Activated B cell treated with CpG ODN at 0.5 μM for 24 hours (primary cell): ENCODE data around the gene VPS13C. TPM values are rescaled to one million over a fixed set of nuclear protein-coding genes. Genes with fewer than 3 reads are reported as not detected.

Experiments
- ATAC-seq: fragments of 200-7000 bp; cut with Tn5 transposase; one replicate; pipeline ENCODE4 v1.10.0; 2021; ENCODE audit warnings: low read depth, mild to moderate bottlenecking, moderate library complexity
- CTCF ChIA-PET: fragments of 350-600 bp; sonication (Branson Sonifier 250); formaldehyde crosslinking; loops from one replicate; lab custom pipeline; 2021; ENCODE audit warnings: antibody characterized with exemption; lab: Charles Lee
- POLR2A ChIA-PET: fragments of 350-600 bp; sonication (Branson Sonifier 250); formaldehyde crosslinking; loops from one replicate; lab custom pipeline; 2021; ENCODE audit warnings: antibody characterized with exemption; lab: Charles Lee
- DNase-seq: peaks from one replicate; pipeline ENCODE4 v3.0.0; 2022
- H3K27ac Mint-ChIP-seq: one replicate; pipeline ENCODE4 v1.8.0; 2020; ENCODE audit warnings: mixed read lengths
- H3K27me3 Mint-ChIP-seq: one replicate; pipeline ENCODE4 v1.8.0; 2021; ENCODE audit warnings: mixed read lengths
- H3K36me3 Mint-ChIP-seq: one replicate; pipeline ENCODE4 v1.8.0; 2021; ENCODE audit warnings: low read depth, mixed read lengths
- H3K4me1 Mint-ChIP-seq: one replicate; pipeline ENCODE4 v1.8.0; 2021; ENCODE audit warnings: mixed read lengths
- H3K4me3 Mint-ChIP-seq: one replicate; pipeline ENCODE4 v1.8.0; 2020; ENCODE audit warnings: mild to moderate bottlenecking, mixed read lengths
- H3K9me3 Mint-ChIP-seq: one replicate; pipeline ENCODE4 v1.8.0; 2020; ENCODE audit warnings: mixed read lengths
- intact Hi-C: fragments of 100-400 bp; cut with micrococcal nuclease; formaldehyde crosslinking; loops from one replicate; pipeline ENCODE4 v1.15.1; 2024
- total RNA-seq: library from RNA; stranded (reverse); gene quantifications from 2 replicates; pipeline ENCODE4 v1.2.3, GENCODE V29; 2022
- TF ChIP-seq, protein P1 (sequence below): fragments of 200-600 bp; IDR thresholded peaks from one replicate; pipeline ENCODE4 v1.8.0; 2022; ENCODE audit warnings: antibody characterized with exemption, mild to moderate bottlenecking

Gene VPS13C, protein sequence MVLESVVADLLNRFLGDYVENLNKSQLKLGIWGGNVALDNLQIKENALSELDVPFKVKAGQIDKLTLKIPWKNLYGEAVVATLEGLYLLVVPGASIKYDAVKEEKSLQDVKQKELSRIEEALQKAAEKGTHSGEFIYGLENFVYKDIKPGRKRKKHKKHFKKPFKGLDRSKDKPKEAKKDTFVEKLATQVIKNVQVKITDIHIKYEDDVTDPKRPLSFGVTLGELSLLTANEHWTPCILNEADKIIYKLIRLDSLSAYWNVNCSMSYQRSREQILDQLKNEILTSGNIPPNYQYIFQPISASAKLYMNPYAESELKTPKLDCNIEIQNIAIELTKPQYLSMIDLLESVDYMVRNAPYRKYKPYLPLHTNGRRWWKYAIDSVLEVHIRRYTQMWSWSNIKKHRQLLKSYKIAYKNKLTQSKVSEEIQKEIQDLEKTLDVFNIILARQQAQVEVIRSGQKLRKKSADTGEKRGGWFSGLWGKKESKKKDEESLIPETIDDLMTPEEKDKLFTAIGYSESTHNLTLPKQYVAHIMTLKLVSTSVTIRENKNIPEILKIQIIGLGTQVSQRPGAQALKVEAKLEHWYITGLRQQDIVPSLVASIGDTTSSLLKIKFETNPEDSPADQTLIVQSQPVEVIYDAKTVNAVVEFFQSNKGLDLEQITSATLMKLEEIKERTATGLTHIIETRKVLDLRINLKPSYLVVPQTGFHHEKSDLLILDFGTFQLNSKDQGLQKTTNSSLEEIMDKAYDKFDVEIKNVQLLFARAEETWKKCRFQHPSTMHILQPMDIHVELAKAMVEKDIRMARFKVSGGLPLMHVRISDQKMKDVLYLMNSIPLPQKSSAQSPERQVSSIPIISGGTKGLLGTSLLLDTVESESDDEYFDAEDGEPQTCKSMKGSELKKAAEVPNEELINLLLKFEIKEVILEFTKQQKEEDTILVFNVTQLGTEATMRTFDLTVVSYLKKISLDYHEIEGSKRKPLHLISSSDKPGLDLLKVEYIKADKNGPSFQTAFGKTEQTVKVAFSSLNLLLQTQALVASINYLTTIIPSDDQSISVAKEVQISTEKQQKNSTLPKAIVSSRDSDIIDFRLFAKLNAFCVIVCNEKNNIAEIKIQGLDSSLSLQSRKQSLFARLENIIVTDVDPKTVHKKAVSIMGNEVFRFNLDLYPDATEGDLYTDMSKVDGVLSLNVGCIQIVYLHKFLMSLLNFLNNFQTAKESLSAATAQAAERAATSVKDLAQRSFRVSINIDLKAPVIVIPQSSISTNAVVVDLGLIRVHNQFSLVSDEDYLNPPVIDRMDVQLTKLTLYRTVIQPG (N-terminal part only)
- total RNA-seq, result 140 and 172 TPM in 2 replicates

- intact Hi-C loops, result loop anchor here (1.0 to 10.0 kb wide), 3 partner anchors 8 to 1666 kb away; partner anchors contain the start of gene ANXA2
- TF ChIP-seq, protein P1, sequence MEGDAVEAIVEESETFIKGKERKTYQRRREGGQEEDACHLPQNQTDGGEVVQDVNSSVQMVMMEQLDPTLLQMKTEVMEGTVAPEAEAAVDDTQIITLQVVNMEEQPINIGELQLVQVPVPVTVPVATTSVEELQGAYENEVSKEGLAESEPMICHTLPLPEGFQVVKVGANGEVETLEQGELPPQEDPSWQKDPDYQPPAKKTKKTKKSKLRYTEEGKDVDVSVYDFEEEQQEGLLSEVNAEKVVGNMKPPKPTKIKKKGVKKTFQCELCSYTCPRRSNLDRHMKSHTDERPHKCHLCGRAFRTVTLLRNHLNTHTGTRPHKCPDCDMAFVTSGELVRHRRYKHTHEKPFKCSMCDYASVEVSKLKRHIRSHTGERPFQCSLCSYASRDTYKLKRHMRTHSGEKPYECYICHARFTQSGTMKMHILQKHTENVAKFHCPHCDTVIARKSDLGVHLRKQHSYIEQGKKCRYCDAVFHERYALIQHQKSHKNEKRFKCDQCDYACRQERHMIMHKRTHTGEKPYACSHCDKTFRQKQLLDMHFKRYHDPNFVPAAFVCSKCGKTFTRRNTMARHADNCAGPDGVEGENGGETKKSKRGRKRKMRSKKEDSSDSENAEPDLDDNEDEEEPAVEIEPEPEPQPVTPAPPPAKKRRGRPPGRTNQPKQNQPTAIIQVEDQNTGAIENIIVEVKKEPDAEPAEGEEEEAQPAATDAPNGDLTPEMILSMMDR, result peak; percentile 42
- Mint-ChIP-seq H3K9me3 (no peaks in the 10 kb centered on the region), H3K4me3 (peak within 1 kb of the TSS; percentile 94), H3K4me1 (peaks cover 40% of the 10 kb centered on the region), H3K27ac (peak within 1 kb of the TSS; percentile 94), H3K36me3 (peaks cover 28% of the 10 kb centered on the region), H3K27me3 (no peaks in the 10 kb centered on the region)
- DNase-seq (peak; percentile 93), ATAC-seq (peak; percentile 84)
- CTCF ChIA-PET, result interaction anchor here (1.0 to 1.9 kb wide), 11 partner anchors 12 to 82 kb away, joined by 3 to 10 read pairs (median 4); no protein-coding TSS in a partner anchor
- POLR2A ChIA-PET, result interaction anchor here (0.8 to 2.0 kb wide), 7 partner anchors 11 to 78 kb away, joined by 3 to 36 read pairs (median 4); no protein-coding TSS in a partner anchor
These were observed at the start of gene VPS13C for GRCh38 chr15:62060113-62060895. Gene VPS13C (minus strand): TSS chr15:62060447. CDS start chr15:62060374, 73 bp downstream.

- ATAC-seq, result no peak
- no peaks in the 10 kb centered on the region for H3K9me3 Mint-ChIP-seq
These were observed 49.2 kb upstream of the VPS13C start for GRCh38 chr15:62109437-62109836.

GRCh38 chr15:62108411-62108810 is 48.2 kb upstream of the VPS13C start:
- POLR2A ChIA-PET, result no interaction called here
- no peak for DNase-seq
- Mint-ChIP-seq H3K4me3 (no peak overlapping the region), H3K4me1 (no peaks in the 10 kb centered on the region), H3K27ac (no peak overlapping the region), H3K27me3 (peaks cover 11% of the 10 kb centered on the region), H3K36me3 (no peaks in the 10 kb centered on the region), H3K9me3 (no peaks in the 10 kb centered on the region)
- ATAC-seq, result no peak
- CTCF ChIA-PET, result interaction anchor here (1.3 kb wide), 1 partner anchor 20 kb away, joined by 4 read pairs; no protein-coding TSS in a partner anchor
- TF ChIP-seq, protein P1, result no peak
- intact Hi-C loops, result no loop called here

More at GRCh38 chr15:62109437-62109836, 49.2 kb upstream of the VPS13C start:
- H3K4me1 Mint-ChIP-seq, result no peaks in the 10 kb centered on the region
- TF ChIP-seq, protein P1, result no peak
- H3K4me3 Mint-ChIP-seq, result no peak overlapping the region
- intact Hi-C loops, result no loop called here
- POLR2A ChIA-PET, result no interaction called here
- DNase-seq, result no peak
- H3K27me3 Mint-ChIP-seq, result peaks cover 14% of the 10 kb centered on the region
- H3K36me3 Mint-ChIP-seq, result no peaks in the 10 kb centered on the region
- CTCF ChIA-PET, result no interaction called here
- no peak overlapping the region for H3K27ac Mint-ChIP-seq

DNA sequence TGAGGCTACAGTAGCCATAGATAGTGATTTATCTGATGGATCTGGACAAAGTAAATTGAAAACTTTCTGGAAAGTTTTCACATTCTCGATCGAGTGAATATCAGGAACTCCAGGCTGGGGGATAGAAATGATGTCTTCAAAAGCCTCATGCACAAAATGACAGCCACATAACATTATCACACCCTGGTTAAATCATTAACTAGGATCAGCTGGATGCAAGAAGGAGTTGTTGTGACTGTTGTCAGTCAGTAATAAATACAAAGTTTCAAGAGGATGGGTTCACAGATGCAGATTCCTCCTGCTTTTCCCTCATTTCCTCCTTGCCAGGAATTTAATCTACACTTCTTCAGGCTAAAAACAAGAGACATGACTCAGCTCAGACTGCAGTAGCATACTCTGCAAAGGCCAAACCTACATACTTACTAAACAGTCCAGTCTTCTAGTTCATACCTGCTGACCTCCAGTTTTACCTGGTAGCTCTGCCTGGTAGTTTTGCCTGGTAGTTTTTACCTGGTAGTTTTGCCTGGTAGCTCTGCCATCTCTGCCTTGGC is 47.4 kb upstream of the VPS13C start:
- H3K36me3 Mint-ChIP-seq, result no peaks in the 10 kb centered on the region
- ATAC-seq, result no peak
- no peaks in the 10 kb centered on the region for H3K9me3 Mint-ChIP-seq
- H3K27me3 Mint-ChIP-seq, result peaks cover 11% of the 10 kb centered on the region
- DNase-seq, result no peak
- CTCF ChIA-PET, result interaction anchor here (1.3 kb wide), 1 partner anchor 19 kb away, joined by 4 read pairs; no protein-coding TSS in a partner anchor
- H3K4me3 Mint-ChIP-seq, result no peak overlapping the region
- POLR2A ChIA-PET, result no interaction called here
- H3K4me1 Mint-ChIP-seq, result no peaks in the 10 kb centered on the region
- no peak overlapping the region for H3K27ac Mint-ChIP-seq
- intact Hi-C loops, result no loop called here
- TF ChIP-seq, protein P1, result no peak
